ENCODE results near the gene KNTC1. TPM values are rescaled to one million over a fixed set of nuclear protein-coding genes. Genes with fewer than 3 reads are reported as not detected.
"Not testable (repeated sequence)": the region's sequence is repeated elsewhere in the genome, so short reads cannot be mapped to it uniquely, and the experiment has no call there.

KNTC1 gene
- total RNA-seq = 100 to 1,000 TPM; 124 to 136 TPM

GRCh38 chr12:122526683-122527477, at the start of gene KNTC1, which contains the start of gene RSRC2:
Gene KNTC1 (plus strand): TSS chr12:122527249. CDS start chr12:122530064, 2,815 bp downstream.
Gene RSRC2 (minus strand): TSS chr12:122526936. CDS start chr12:122526853, 83 bp downstream.
- Mint-ChIP-seq H3K36me3 (ENCODE audit: low read depth) (peaks cover 51% of the 10 kb centered on the region), H3K9me3 (no peaks in the 10 kb centered on the region), H3K27ac (no peak within 1 kb of the TSS), H3K4me1 (peaks cover 33% of the 10 kb centered on the region), H3K27me3 (no peaks in the 10 kb centered on the region), H3K4me3 (no peak within 1 kb of the TSS)
- ChIA-PET CTCF (interaction anchor here (0.6 to 2.1 kb wide), 6 partner anchors 19 to 643 kb away, joined by 3 to 8 read pairs (median 3); partner anchors contain the start of gene ZCCHC8), POLR2A (interaction anchor here (0.6 to 2.1 kb wide), 4 partner anchors 23 to 668 kb away, joined by 3 to 25 read pairs (median 4); partner anchors contain the start of gene ZCCHC8)
- DNase-seq = peak; percentile 100

GRCh38 chr12:122480753-122481152, 46.3 kb upstream of the KNTC1 start:
- H3K27ac Mint-ChIP-seq = no peak overlapping the region
- no peak overlapping the region for H3K4me3 Mint-ChIP-seq
- peaks cover 62% of the 10 kb centered on the region for H3K36me3 Mint-ChIP-seq (ENCODE audit: low read depth)
- no peak for DNase-seq
- CTCF ChIA-PET = interaction anchor here (1.0 to 1.4 kb wide), 2 partner anchors 9 to 24 kb away, joined by 3 to 4 read pairs; no protein-coding TSS in a partner anchor
- H3K27me3 Mint-ChIP-seq = no peaks in the 10 kb centered on the region
- no peaks in the 10 kb centered on the region for H3K9me3 Mint-ChIP-seq
- POLR2A ChIA-PET = no interaction called here
- peaks cover 8% of the 10 kb centered on the region for H3K4me1 Mint-ChIP-seq

GRCh38 chr12:122481861-122482260, 45.2 kb upstream of the KNTC1 start:
- H3K4me1 Mint-ChIP-seq = peaks cover 7% of the 10 kb centered on the region
- no peak overlapping the region for H3K27ac Mint-ChIP-seq
- no peaks in the 10 kb centered on the region for H3K9me3 Mint-ChIP-seq
- CTCF ChIA-PET = interaction anchor here (1.1 kb wide), 1 partner anchor 17 kb away, joined by 3 read pairs; no protein-coding TSS in a partner anchor
- no peak overlapping the region for H3K4me3 Mint-ChIP-seq
- no peak for DNase-seq
- peaks cover 58% of the 10 kb centered on the region for H3K36me3 Mint-ChIP-seq (ENCODE audit: low read depth)
- H3K27me3 Mint-ChIP-seq = no peaks in the 10 kb centered on the region
- POLR2A ChIA-PET = no interaction called here

GRCh38 chr12:122483969-122484368, 43.1 kb upstream of the KNTC1 start:
- H3K27ac Mint-ChIP-seq = peak overlapping the region; percentile 46
- POLR2A ChIA-PET = no interaction called here
- no peaks in the 10 kb centered on the region for H3K27me3 Mint-ChIP-seq
- peaks cover 54% of the 10 kb centered on the region for H3K36me3 Mint-ChIP-seq (ENCODE audit: low read depth)
- no peaks in the 10 kb centered on the region for H3K9me3 Mint-ChIP-seq
- H3K4me3 Mint-ChIP-seq = no peak overlapping the region
- DNase-seq = no peak
- H3K4me1 Mint-ChIP-seq = peaks cover 7% of the 10 kb centered on the region
- CTCF ChIA-PET = interaction anchor here (0.6 to 2.5 kb wide), 4 partner anchors 12 to 704 kb away, joined by 3 to 18 read pairs (median 4); no protein-coding TSS in a partner anchor

- H3K4me3 Mint-ChIP-seq, H3K4me1 Mint-ChIP-seq, H3K9me3 Mint-ChIP-seq, H3K27ac Mint-ChIP-seq, H3K27me3 Mint-ChIP-seq, POLR2A ChIA-PET, DNase-seq: not testable (repeated sequence)
- CTCF ChIA-PET = interaction anchor here (0.6 to 2.5 kb wide), 4 partner anchors 13 to 703 kb away, joined by 3 to 18 read pairs (median 4); no protein-coding TSS in a partner anchor
- H3K36me3 Mint-ChIP-seq (ENCODE audit: low read depth) = peaks cover 58% of the 10 kb centered on the region
Observed at GRCh38 chr12:122484385-122484784, 42.7 kb upstream of the KNTC1 start.

GRCh38 chr12:122486360-122486759, 40.7 kb upstream of the KNTC1 start:
- DNase-seq, H3K9me3 Mint-ChIP-seq, H3K4me1 Mint-ChIP-seq, POLR2A ChIA-PET, H3K27me3 Mint-ChIP-seq, H3K4me3 Mint-ChIP-seq, H3K27ac Mint-ChIP-seq: not testable (repeated sequence)
- peaks cover 52% of the 10 kb centered on the region for H3K36me3 Mint-ChIP-seq (ENCODE audit: low read depth)
- CTCF ChIA-PET = interaction anchor here (1.2 to 2.5 kb wide), 4 partner anchors 11 to 87 kb away, joined by 4 to 18 read pairs (median 6); partner anchors contain the start of gene ZCCHC8

GRCh38 chr12:122486805-122487426, 40.1 kb upstream of the KNTC1 start:
- H3K4me1 Mint-ChIP-seq = peaks cover 10% of the 10 kb centered on the region
- peaks cover 53% of the 10 kb centered on the region for H3K36me3 Mint-ChIP-seq (ENCODE audit: low read depth)
- POLR2A ChIA-PET = no interaction called here
- no peaks in the 10 kb centered on the region for H3K27me3 Mint-ChIP-seq
- H3K4me3 Mint-ChIP-seq = no peak overlapping the region
- CTCF ChIA-PET = interaction anchor here (0.6 to 1.2 kb wide), 2 partner anchors 11 to 23 kb away, joined by 3 to 5 read pairs; no protein-coding TSS in a partner anchor
- DNase-seq = no peak
- H3K27ac Mint-ChIP-seq = no peak overlapping the region
- no peaks in the 10 kb centered on the region for H3K9me3 Mint-ChIP-seq

GRCh38 chr12:122487807-122488206, 39.2 kb upstream of the KNTC1 start:
- H3K27me3 Mint-ChIP-seq, H3K4me1 Mint-ChIP-seq, H3K4me3 Mint-ChIP-seq, H3K9me3 Mint-ChIP-seq, H3K27ac Mint-ChIP-seq, DNase-seq, POLR2A ChIA-PET: not testable (repeated sequence)
- H3K36me3 Mint-ChIP-seq (ENCODE audit: low read depth) = peaks cover 57% of the 10 kb centered on the region
- CTCF ChIA-PET = interaction anchor here (0.8 to 1.2 kb wide), 2 partner anchors 12 to 16 kb away, joined by 4 to 5 read pairs; no protein-coding TSS in a partner anchor

GRCh38 chr12:122489038-122489437, 38.0 kb upstream of the KNTC1 start:
- no peak overlapping the region for H3K4me3 Mint-ChIP-seq
- no peak overlapping the region for H3K27ac Mint-ChIP-seq
- H3K9me3 Mint-ChIP-seq = no peaks in the 10 kb centered on the region
- H3K4me1 Mint-ChIP-seq = peaks cover 6% of the 10 kb centered on the region
- H3K27me3 Mint-ChIP-seq = no peaks in the 10 kb centered on the region
- CTCF ChIA-PET = interaction anchor here (4.3 kb wide), 1 partner anchor 17 kb away, joined by 19 read pairs; no protein-coding TSS in a partner anchor
- POLR2A ChIA-PET = interaction anchor here (0.6 kb wide), 2 partner anchors 23 to 89 kb away, joined by 4 to 5 read pairs; no protein-coding TSS in a partner anchor
- no peak for DNase-seq
- H3K36me3 Mint-ChIP-seq (ENCODE audit: low read depth) = peaks cover 48% of the 10 kb centered on the region

GRCh38 chr12:122491991-122492390, 35.1 kb upstream of the KNTC1 start:
- Mint-ChIP-seq H3K4me1 (peaks cover 11% of the 10 kb centered on the region), H3K4me3 (no peak overlapping the region), H3K27ac (no peak overlapping the region), H3K36me3 (ENCODE audit: low read depth) (peaks cover 41% of the 10 kb centered on the region), H3K9me3 (no peaks in the 10 kb centered on the region), H3K27me3 (no peaks in the 10 kb centered on the region)
- CTCF ChIA-PET = interaction anchor here (0.6 to 4.3 kb wide), 3 partner anchors 20 to 92 kb away, joined by 3 to 19 read pairs (median 3); no protein-coding TSS in a partner anchor
- no peak for DNase-seq
- POLR2A ChIA-PET = no interaction called here

GRCh38 chr12:122493222-122493621, 33.8 kb upstream of the KNTC1 start:
- H3K27ac Mint-ChIP-seq, DNase-seq, H3K9me3 Mint-ChIP-seq, POLR2A ChIA-PET, H3K4me3 Mint-ChIP-seq, H3K27me3 Mint-ChIP-seq: not testable (repeated sequence)
- H3K36me3 Mint-ChIP-seq (ENCODE audit: low read depth) = peaks cover 43% of the 10 kb centered on the region
- CTCF ChIA-PET = interaction anchor here (0.7 kb wide), 1 partner anchor 396 kb away, joined by 3 read pairs; no protein-coding TSS in a partner anchor
- peaks cover 18% of the 10 kb centered on the region for H3K4me1 Mint-ChIP-seq

- Mint-ChIP-seq H3K4me3 (no peak overlapping the region), H3K27ac (no peak overlapping the region), H3K36me3 (ENCODE audit: low read depth) (peaks cover 38% of the 10 kb centered on the region), H3K9me3 (no peaks in the 10 kb centered on the region), H3K27me3 (no peaks in the 10 kb centered on the region), H3K4me1 (peaks cover 27% of the 10 kb centered on the region)
- POLR2A ChIA-PET = no interaction called here
- CTCF ChIA-PET = interaction anchor here (0.7 to 1.6 kb wide), 5 partner anchors 16 to 107 kb away, joined by 3 to 4 read pairs (median 3); no protein-coding TSS in a partner anchor
- DNase-seq = no peak
Observed at GRCh38 chr12:122495258-122495657, 31.8 kb upstream of the KNTC1 start.
